B cell (primary cell): ENCODE results near the gene ANGPTL2. TPM values are rescaled to one million over a fixed set of nuclear protein-coding genes. Genes with fewer than 3 reads are reported as not detected.

Experiments used
- ATAC-seq: fragments of 200-7000 bp; cut with Tn5 transposase; one replicate; pipeline ENCODE4 v1.10.0; 2021; ENCODE audit warnings: low read depth, mild to moderate bottlenecking, moderate number of reproducible peaks, moderate library complexity
- CTCF ChIA-PET: fragments of 350-600 bp; sonication (Branson Sonifier 250); formaldehyde crosslinking; loops from one replicate; lab custom pipeline; 2021; ENCODE audit warnings: antibody characterized with exemption, inconsistent platforms; lab: Charles Lee
- POLR2A ChIA-PET: fragments of 350-600 bp; sonication (Branson Sonifier 250); formaldehyde crosslinking; loops from one replicate; lab custom pipeline; 2021; ENCODE audit warnings: antibody characterized with exemption; lab: Charles Lee
- DNase-seq: peaks from one replicate; pipeline ENCODE4 v3.0.0; 2013
- H2AFZ ChIP-seq: 2 replicates; pipeline ENCODE4 v1.6.1; 2012; ENCODE audit warnings: mild to moderate bottlenecking, low read depth, low read length; ENCODE audit not compliant: insufficient read depth, poor library complexity, severe bottlenecking
- H3K27ac ChIP-seq, 2 donors: 1 replicate in 1 of 2; 2 replicates in 1 of 2; pipeline ENCODE4 v1.5.1; 2012 to 2013; ENCODE audit warnings: low read length in 2 of 2, mild to moderate bottlenecking in 2 of 2, moderate library complexity in 1 of 2
- H3K27me3 ChIP-seq, 4 experiments: fragments of 200-600 bp in 1 of 4; sonication (generic) in 1 of 4; replicated peaks in 1 of 4; 1 replicate in 2 of 4; 2 replicates in 2 of 4; pipeline versions ENCODE4 v1.6.1 to v1.7.0; 2013 to 2016; ENCODE audit warnings: low read length in 3 of 4, mild to moderate bottlenecking in 2 of 4, mixed read lengths in 1 of 4, moderate library complexity in 1 of 4; ENCODE audit not compliant: insufficient read depth in 4 of 4, control insufficient read depth in 3 of 4; ENCODE audit errors: control extremely low read depth in 1 of 4
- H3K36me3 ChIP-seq, 2 experiments: replicated peaks in 1 of 2; 1 replicate in 1 of 2; 2 replicates in 1 of 2; pipeline versions ENCODE4 v1.6.1 to v1.7.1; 2013; ENCODE audit warnings: low read length in 1 of 2; ENCODE audit not compliant: insufficient read depth in 2 of 2, control insufficient read depth in 1 of 2; ENCODE audit errors: control extremely low read depth in 1 of 2, extremely low read depth in 1 of 2
- H3K4me1 ChIP-seq, 2 donors: fragments of 200-600 bp in 1 of 2; sonication (generic) in 1 of 2; 1 replicate in 1 of 2; 2 replicates in 1 of 2; pipeline versions ENCODE4 v1.5.1 to v1.6.1; 2013 to 2017; ENCODE audit warnings: low read length in 2 of 2; ENCODE audit not compliant: control insufficient read depth in 2 of 2, insufficient read depth in 2 of 2
- H3K4me2 ChIP-seq: replicated peaks from 2 replicates; pipeline ENCODE3; 2012; ENCODE audit warnings: mild to moderate bottlenecking, low read depth, low read length; ENCODE audit not compliant: poor library complexity, severe bottlenecking
- H3K4me3 ChIP-seq, 5 experiments: fragments of 200-600 bp in 1 of 5; sonication (generic) in 1 of 5; 1 replicate in 3 of 5; 2 replicates in 2 of 5; pipeline versions ENCODE4 v1.5.1 to v1.7.0; 2011 to 2016; ENCODE audit warnings: low read length in 4 of 5, mild to moderate bottlenecking in 4 of 5, low read depth in 2 of 5, control low read depth in 1 of 5, moderate library complexity in 1 of 5; ENCODE audit not compliant: insufficient read depth in 1 of 5; ENCODE audit errors: control extremely low read depth in 1 of 5, extremely low read depth in 1 of 5
- H3K79me2 ChIP-seq: fragments of 200-600 bp; sonication (generic); one replicate; pipeline ENCODE4 v1.6.0; 2016; ENCODE audit warnings: low read length; ENCODE audit not compliant: control insufficient read depth, insufficient read depth
- H3K9ac ChIP-seq: fragments of 200-600 bp; sonication (generic); 2 replicates; pipeline ENCODE4 v1.6.1; 2017; ENCODE audit warnings: mild to moderate bottlenecking, low read length, moderate library complexity
- H3K9me3 ChIP-seq, 3 donors: one replicate each; pipeline versions ENCODE4 v1.6.1 to v1.7.1; 2013; ENCODE audit warnings: low read length in 2 of 3; ENCODE audit not compliant: control insufficient read depth in 2 of 3, insufficient read depth in 1 of 3; ENCODE audit errors: control extremely low read depth in 1 of 3
- H4K20me1 ChIP-seq: 2 replicates; pipeline ENCODE4 v1.6.0; 2012; ENCODE audit warnings: mild to moderate bottlenecking, low read length; ENCODE audit not compliant: insufficient read depth, control insufficient read depth, poor library complexity, severe bottlenecking
- H3K27ac Mint-ChIP-seq: one replicate; pipeline ENCODE4 v1.8.0; 2021; ENCODE audit warnings: mixed read lengths
- H3K27me3 Mint-ChIP-seq: one replicate; pipeline ENCODE4 v1.8.0; 2021; ENCODE audit warnings: mixed read lengths
- H3K4me1 Mint-ChIP-seq: one replicate; pipeline ENCODE4 v1.8.0; 2021; ENCODE audit warnings: mixed read lengths
- H3K4me3 Mint-ChIP-seq: one replicate; pipeline ENCODE4 v1.8.0; 2021; ENCODE audit warnings: mixed read lengths
- H3K9me3 Mint-ChIP-seq: one replicate; pipeline ENCODE4 v1.8.0; 2022; ENCODE audit warnings: mixed read lengths; ENCODE audit not compliant: insufficient read depth
- EZH2 ChIP-seq: IDR thresholded peaks from 2 replicates; pipeline ENCODE4 v1.6.1; 2012; ENCODE audit warnings: borderline replicate concordance, low read depth, mild to moderate bottlenecking, moderate library complexity, low read length; ENCODE audit not compliant: insufficient read depth, poor library complexity, severe bottlenecking
- WGBS: methylation state at CpG from one replicate; pipeline ENCODE4 v1.1.5; 2013; ENCODE audit warnings: missing lambda C conversion rate; ENCODE audit not compliant: insufficient coverage; 5-methylcytosine and 5-hydroxymethylcytosine counted together
- intact Hi-C: fragments of 100-400 bp; cut with micrococcal nuclease; formaldehyde crosslinking; loops from one replicate; pipeline ENCODE4 v1.10.0; 2022
- polyA plus RNA-seq: library from polyadenylated mRNA; depleted of rRNA; stranded (reverse); fragments of >200 nt; gene quantifications from 2 replicates; pipeline ENCODE4 v1.2.3, GENCODE V29; 2012
- total RNA-seq, 2 donors: library from RNA; stranded (reverse); fragments of 120-200 nt in 1 of 2; gene quantifications; 1 replicate in 1 of 2; 2 replicates in 1 of 2; pipeline versions ENCODE4 v1.2.3 to v1.2.4, GENCODE V29; 2013 to 2022
- TF ChIP-seq, protein P1 (sequence below): fragments of 200-600 bp; IDR thresholded peaks from one replicate; pipeline ENCODE4 v1.8.0; 2022; ENCODE audit warnings: antibody characterized with exemption, mild to moderate bottlenecking

Gene ANGPTL2
- total and polyA plus RNA-seq, 2 donors (not counting 1 experiment from before 2014, with no cell fraction given), result not detected

GRCh38 chr9:127139775-127140174 is 17.3 kb upstream of the ANGPTL2 start:
- TF ChIP-seq, protein P1, sequence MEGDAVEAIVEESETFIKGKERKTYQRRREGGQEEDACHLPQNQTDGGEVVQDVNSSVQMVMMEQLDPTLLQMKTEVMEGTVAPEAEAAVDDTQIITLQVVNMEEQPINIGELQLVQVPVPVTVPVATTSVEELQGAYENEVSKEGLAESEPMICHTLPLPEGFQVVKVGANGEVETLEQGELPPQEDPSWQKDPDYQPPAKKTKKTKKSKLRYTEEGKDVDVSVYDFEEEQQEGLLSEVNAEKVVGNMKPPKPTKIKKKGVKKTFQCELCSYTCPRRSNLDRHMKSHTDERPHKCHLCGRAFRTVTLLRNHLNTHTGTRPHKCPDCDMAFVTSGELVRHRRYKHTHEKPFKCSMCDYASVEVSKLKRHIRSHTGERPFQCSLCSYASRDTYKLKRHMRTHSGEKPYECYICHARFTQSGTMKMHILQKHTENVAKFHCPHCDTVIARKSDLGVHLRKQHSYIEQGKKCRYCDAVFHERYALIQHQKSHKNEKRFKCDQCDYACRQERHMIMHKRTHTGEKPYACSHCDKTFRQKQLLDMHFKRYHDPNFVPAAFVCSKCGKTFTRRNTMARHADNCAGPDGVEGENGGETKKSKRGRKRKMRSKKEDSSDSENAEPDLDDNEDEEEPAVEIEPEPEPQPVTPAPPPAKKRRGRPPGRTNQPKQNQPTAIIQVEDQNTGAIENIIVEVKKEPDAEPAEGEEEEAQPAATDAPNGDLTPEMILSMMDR, result no peak
- TF ChIP-seq EZH2, result no peak
- WGBS, result no CpG with 5 or more reads among the region's 6 CpGs
- DNase-seq (no peak), ATAC-seq (no peak)
- Mint-ChIP-seq H3K27ac (no peak overlapping the region), H3K9me3 (no peaks in the 10 kb centered on the region), H3K4me3 (no peak overlapping the region), H3K27me3 (no peaks in the 10 kb centered on the region), H3K4me1 (no peaks in the 10 kb centered on the region)
- no peak overlapping the region for H3K27ac ChIP-seq
- no peak overlapping the region for H2AFZ ChIP-seq
- no peaks in the 10 kb centered on the region for H3K36me3 ChIP-seq
- H3K9me3 ChIP-seq, result no peaks in the 10 kb centered on the region
- ChIA-PET POLR2A (no interaction called here), CTCF (no interaction called here)
- no peaks in the 10 kb centered on the region for H4K20me1 ChIP-seq
- H3K4me2 ChIP-seq, result no peak overlapping the region
- no peaks in the 10 kb centered on the region for H3K27me3 ChIP-seq
- H3K4me1 ChIP-seq, result no peaks in the 10 kb centered on the region
- intact Hi-C loops, result no loop called here
- H3K4me3 ChIP-seq, result no peak overlapping the region
- H3K79me2 ChIP-seq, result no peaks in the 10 kb centered on the region
- H3K9ac ChIP-seq, result no peak overlapping the region

DNA sequence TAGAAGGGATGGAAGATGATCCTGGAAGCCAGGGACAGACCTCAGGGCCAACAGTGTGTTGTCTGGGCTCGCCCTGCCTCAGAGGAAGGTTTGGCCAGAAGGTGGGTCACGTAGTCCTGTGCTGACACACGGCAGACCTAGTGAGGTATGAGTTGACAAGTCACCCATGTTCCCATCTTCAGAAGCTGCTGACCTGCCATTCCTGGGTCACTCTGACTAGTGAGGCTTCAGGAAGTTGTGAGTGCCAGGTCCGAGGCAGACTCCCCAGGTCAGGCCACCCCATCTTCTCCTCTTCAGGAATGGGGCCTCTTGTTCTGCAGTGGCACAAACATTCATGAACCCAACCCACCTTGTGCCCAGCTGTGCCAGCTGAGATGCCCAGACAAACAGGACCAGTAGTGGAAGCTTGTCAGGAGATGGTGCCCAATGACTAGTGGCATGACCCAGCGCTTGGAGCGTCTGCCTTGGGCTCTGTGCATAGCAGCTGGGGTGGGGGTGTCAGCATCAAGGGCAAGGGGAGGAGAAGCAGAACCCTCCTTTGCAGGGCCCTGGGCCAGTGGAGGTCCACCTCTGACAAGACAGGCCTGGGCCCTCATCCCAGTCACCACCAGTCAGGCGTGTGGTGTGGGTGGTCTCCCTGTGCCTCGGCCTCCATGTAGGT is 16.8 kb upstream of the ANGPTL2 start:
- Mint-ChIP-seq H3K27ac (no peak overlapping the region), H3K4me3 (no peak overlapping the region), H3K4me1 (no peaks in the 10 kb centered on the region), H3K27me3 (no peaks in the 10 kb centered on the region), H3K9me3 (no peaks in the 10 kb centered on the region)
- intact Hi-C loops, result no loop called here
- Histone ChIP-seq H3K27ac (no peak overlapping the region), H3K4me3 (no peak overlapping the region), H3K9me3 (no peaks in the 10 kb centered on the region), H4K20me1 (no peaks in the 10 kb centered on the region), H3K79me2 (no peaks in the 10 kb centered on the region), H3K4me2 (no peak overlapping the region), H3K36me3 (no peaks in the 10 kb centered on the region), H3K27me3 (no peaks in the 10 kb centered on the region), H2AFZ (no peak overlapping the region), H3K9ac (no peak overlapping the region), H3K4me1 (no peaks in the 10 kb centered on the region)
- ATAC-seq (no peak), DNase-seq (no peak)
- TF ChIP-seq, protein P1, result no peak
- TF ChIP-seq EZH2, result no peak
- ChIA-PET POLR2A (no interaction called here), CTCF (no interaction called here)
- WGBS, result 96% methylated on average over 5 of the region's 8 CpGs
